NCI-H1417 (cell line): ENCODE results near the gene AREL1.

ENCODE experiments used
- DNase-seq, 3 experiments: peaks; one replicate each; lab custom pipeline; 2025; lab: John Stamatoyannopoulos, UW

Gene AREL1

DNA sequence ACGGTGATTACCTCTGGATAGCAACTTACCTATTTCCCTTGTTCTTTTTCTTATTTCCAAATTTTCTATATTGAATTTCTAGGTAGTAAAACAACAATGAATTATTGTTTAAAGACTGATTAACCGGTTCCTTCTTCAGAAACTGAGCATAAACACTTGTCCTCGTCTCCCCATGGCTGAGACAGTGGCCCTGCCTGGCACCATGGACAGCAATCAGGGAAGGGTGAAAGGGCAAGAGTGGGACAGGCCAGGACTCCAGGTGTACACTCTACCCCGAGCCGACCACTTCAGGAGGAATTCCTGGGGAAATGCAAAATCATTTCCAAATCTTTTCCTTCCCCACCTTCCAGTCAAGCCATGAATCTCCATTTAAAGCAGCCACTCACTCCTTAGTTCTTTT is 52.0 kb downstream of the AREL1 start:
- DNase-seq = no peak

DNA sequence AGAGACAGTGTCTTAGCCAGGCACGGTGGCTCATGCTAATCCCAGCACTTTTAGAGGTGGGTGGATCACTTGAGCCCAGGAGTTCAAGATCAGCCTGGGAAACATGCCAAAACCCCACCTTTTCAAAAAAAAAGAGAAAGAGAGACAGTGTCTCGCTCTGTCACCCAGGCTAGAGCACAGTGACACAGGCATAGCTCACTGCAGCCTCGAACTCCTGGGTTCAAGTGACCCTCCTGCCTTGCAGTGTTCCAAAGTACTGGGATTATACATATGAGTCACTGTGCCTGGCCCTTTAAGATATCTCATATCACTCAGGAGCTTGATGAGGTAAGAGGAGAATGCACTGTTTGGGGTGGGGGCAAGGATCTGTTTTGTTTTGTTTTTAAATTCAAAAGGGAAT is 52.7 kb downstream of the AREL1 start:
- DNase-seq = no peak

DNA sequence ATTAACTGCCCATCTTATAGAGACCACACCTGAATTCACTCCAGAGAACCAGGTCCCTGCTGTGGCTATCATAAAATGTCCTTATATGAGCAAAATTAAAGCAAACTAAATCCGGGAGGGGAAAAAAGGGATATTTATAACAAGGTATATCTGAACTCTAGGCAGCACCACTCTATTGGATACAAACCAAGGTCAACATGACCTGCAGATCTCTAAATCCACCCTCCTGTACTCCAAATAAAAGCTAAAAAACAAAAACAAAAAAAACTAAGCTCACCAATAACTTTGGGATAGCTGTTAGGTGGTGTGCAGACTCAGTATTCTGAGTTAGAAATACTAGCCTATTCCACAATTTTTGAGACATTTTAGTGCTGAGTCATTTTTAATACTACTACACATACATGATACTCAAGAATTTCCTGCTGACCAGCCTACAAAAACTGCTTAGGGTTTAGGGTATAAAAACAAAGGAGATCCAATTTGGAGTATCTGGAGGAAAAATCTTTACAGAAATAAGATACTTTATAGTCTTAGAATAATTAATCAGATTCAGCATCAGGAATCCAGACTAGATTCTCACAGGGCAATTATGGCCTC is 54.2 kb downstream of the AREL1 start:
- DNase-seq = no peak

DNA sequence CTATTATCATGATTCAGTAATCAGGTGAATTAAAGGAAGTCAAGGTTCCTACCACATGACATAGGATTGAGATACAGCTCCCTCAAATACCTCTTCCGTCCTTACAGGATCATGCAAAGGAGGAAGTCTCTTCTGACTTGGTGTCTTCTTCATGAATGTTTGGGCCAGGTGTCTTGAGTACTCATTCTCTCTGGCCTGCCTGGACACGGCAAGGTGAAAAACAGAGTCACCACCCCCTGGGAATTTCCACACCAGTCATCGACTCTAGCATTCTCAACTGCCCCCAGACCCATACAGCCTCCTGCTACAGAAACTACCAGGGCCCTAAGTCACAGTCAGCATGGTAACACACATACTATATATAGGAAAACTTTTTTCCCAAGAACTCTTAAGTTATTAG is 55.9 kb downstream of the AREL1 start:
- no peak for DNase-seq

DNA sequence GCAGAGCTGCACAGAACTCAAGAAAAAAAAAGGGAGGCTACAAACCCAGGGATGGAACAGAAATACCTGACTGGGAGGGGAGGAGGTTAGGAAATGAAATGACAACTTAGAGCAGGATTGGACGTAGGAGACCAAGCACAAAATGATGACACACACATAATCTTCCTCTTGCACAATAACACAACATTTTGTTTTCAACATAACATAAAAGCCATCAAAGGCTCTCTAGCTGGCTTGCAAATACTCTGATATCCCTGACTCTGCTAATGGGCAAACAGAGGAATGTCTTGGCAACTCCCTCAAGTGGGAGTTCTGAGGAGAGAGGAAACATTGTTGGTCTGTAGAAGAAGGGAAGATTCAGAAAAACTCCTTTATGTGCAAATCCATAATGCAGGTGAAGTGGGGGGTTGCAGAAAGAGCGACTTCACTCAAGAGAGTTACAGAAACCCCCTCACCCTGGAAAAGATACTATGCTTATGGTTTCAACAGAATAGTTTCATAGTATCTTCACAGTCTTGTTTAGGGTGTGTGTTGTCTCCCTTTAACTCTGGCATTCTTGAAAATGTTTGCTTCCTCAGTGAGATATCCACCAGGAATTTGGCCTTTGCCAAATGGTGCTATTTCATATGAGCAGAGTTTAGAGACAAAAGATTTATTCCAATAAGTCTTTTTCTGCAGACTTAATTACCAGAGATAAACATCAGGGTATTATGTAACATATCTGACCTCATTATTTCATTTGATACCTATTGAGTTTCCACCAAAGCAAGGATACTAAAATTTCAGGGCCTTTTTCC is 57.1 kb downstream of the AREL1 start:
- DNase-seq = no peak

DNA sequence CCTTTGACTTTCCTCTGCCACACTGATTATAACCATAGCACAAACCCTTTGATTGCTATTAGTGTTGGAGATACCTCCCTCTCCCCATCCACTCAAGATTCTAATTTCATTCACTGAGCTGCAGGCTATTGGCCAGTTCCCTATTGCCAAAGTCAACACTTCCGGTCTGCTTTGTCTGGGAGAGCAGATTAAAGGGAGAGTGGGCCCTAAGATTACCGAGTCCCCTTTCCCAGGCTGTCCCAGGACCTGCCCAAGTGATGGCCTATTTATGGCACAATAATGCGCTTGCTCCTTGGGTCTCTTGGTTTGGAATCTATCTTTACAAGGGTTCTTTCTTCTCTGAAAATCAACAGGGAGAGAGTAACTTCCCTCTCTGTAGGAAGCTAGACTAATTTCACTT is 57.9 kb downstream of the AREL1 start:
- DNase-seq = no peak

DNA sequence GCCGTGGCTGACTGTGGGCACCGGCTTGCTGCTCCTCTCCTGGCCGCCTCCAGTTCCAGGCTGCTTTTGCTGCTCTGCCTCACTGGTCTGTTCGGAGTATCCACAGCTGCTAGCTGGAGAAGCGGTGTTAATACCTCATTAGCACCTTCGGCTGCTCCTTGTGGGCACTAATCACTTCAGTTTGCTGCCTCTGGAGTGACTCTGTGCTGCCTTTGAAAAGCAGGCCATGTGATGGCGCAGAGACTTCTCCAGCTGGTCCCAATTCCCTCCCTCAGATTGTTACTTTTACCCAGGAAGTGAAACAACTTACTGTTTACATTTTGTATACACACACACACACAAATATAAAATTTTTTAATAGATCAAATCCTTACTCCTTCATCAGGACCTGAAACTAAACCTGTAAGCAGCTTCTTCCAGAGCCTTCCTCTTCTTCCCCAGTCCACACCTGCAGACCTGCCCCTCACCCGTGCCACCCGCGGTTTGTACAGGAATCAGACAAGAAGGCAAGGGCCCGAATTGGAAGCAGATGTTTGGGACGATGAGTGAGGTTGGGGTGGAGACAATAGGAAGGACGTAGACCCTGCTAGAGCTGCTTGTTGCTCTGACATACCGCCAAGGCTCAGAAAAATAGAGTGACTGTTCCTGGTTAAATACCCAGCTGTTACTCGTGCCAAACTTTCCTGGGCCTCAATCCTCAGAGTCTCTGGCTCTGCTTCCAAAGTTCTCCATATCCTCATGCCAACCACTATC is 59.3 kb downstream of the AREL1 start:
- no peak for DNase-seq

DNA sequence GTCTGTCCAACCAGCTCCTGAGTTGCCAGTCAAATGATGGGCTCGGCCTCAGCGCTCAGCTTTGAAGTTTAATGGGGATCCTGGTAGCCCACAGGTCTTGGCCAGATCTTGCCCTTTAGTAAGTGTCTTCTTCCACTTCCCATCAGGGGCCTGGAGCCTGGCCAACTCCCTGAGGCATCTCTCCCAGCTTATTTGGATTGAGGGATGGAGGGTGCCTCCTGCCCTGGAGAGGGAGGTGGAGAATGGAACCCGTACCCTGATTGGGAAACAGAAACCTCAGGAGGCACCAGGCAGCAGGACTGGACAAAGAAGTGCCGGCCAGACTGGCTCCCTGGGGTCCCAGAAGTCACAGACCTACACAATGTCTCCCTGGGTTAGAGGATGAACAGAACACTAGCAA is 60.3 kb downstream of the AREL1 start:
- DNase-seq = no peak

DNA sequence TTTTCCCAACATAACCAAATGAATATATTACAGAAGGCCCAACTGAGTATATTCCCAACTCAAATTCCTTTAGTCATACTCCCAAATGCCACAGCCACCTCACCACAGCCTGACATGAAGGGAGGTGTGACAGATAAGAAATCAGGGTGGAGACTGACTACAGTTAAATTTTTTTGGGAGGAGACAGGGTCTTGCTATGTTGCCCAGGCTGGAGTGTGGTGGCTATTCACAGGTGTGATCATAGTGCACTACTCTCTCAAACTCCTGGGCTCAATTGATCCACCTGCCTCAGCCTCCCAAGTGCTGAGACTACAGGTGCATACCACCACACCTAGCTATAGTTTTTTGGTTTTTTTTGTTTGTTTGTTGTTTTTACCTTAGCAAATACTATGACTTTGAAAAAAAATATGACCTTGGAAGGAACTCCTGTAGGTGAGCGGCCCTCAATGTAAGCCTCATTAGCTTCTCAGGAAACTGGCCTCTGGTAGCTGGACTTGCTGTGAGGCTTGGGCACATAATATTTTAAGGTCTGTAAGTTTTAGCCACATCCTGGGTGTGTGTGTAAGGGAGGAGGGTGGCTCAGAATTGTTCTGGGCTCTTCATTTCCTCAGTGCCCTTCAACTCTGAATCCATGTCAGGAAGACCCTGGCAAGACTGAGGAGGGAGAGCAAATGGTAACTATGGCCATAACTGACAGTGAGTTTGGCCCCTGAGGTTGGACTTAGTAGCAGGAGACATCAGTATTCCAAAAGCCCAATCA is 61.8 kb downstream of the AREL1 start:
- DNase-seq = no peak

DNA sequence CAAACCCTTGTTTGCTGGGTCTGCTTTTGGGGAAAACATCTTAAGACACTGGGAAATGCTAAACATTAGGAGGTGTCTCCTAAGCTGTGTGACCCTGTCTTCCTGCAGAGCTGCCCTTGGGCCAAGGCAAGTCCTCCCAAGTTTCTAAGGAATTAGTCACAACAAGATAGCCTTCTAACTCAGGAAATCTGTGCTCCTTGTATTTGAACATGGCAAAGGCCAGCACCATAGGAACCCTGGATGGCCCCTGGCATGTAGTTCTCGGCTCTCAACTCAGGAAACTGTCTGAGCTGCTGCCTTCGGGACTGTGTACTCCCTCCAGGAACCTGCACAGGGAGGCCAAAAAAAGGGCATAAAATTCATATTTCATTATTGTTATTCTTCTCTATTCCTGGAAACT is 63.2 kb downstream of the AREL1 start:
- no peak for DNase-seq

DNA sequence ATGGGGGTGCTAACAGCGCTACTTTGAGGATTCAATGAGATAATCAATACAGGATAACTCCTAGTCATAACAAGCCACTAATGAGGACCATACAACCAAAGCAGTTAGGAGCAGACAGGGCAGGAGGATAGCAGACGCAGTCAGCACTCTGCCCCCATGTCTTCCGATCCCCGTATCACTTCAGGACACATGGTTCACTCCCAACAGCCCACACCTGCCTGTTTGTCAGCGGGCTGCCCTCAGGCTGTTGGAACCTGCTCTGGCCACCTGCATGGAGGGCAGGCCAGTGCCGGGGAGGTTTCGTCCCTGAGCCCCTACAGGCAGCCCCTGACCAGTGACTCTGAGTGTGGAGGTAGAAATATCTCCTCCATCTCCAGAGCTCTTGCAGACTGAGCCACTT is 63.7 kb downstream of the AREL1 start:
- DNase-seq = peak in 1 of 3 experiments; percentile 46

DNA sequence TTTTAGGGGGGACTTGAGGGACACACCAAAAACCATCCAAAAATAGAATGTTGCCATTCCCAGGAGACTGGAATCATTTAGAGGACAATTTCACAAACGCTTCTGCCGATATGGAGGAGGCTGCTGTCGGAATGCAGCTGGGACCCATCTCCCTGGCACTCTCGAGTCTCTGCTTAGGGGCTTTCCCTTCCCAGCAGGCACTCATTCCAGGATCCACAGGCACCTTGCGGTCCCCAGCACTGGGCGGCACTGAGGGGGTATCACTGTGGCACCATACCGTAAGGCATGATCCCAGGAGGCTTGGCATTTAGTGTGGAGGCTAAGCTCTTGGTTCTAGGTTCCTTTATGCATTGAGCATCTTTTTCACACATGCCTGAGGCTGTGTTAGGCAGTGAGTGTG is 64.3 kb downstream of the AREL1 start:
- no peak for DNase-seq

DNA sequence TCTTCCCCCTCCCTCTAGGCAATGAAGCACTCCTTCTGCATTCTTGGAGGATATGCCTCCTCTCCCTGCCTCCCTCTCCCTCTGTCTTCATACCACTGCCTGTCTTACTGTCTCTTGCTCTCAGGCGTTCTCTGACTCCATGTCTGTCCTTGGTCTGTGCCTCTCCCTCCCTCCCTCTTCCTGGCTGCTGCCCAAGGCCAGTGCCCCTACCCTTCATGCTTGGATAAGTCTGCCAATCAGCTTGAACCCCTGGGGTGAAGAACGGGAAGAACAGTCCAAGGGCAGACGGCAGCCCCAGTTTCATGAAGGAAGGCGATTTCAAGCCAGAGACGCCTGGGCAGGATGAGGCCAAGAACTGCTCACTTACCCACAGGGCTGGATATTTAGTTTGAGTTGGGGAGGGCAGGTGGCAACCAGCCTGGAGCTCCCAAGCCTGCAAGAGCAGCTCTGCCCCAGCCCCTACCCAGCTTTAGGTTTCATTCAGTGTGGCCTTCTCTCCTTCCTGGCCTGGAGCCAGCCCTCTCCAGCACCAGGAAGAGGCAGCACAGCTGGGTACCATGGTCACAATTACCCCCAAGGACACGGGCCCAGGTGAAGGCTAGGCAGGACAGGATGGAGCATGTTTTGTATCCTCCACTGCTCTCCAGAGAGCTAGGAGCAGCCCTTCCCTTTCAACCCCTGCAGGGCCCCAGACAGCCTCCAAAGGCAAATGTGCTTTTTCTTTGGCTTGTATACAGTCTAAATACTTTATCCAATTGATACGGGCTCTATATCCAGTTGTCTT is 65.0 kb downstream of the AREL1 start:
- DNase-seq = peak; percentile 92 to 97 (median 92)

DNA sequence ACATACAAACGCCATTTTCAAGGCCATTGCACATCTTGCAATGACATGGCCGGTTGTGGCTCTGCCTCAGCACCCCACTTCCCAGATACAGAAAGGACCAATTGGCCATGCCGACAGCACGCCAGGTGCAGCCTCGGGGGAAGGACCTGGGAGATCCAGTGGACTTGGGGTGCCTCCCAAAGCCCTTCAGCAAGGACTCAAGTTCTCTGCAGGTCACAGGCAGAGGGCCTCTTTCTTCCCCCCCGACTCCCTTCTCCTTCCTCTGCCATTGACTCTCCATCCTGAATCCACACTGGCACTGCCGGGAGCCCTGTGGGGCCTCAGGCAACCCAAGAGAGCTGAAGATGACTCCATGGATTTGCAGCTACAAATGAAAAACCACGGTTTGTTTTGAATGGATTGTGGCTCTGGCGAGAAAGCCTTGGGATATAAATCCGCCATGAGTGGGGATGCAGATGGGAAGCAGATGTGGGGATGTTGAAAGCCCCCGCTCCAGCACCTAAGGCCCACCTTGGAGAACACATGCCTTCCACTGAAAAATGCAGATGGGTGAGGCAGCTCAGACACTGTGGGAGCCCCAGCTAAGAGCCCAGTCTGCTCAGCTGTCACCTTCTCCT is 65.7 kb downstream of the AREL1 start:
- peak in 1 of 3 experiments; percentile 42 for DNase-seq

DNA sequence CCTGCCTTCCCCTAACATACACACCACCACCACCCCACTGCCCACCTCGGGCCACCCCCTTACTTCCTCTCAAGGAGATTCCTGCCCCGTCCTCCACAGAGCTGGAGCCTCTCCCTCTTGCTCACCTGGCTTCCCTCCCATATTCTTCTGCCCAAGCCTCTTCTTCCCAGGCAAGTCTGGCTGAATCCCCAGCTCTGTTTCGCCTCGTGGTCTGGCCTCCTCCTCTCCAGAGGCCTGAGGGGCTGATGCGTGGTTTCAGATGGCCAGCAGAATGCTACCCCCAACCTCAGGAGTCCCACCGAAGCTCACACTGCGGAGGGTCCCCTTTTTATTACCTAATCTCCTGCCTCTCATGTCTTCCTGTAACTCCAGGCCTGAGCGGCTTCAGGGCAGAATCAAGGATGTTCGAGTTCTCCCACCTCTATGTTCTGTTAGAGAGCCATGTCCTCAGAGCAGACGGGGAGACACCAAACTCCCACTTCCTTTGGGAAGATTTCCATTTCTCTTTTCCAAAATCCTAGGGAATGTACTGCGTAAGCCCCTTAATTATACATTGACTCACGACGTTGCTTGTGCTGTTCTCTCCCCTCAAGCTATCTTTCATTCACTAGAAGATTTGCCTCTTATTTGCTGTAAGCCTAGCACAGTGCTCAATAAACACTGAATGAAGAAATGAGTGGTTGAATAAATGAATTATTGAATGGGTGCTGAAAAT is 67.0 kb downstream of the AREL1 start:
- DNase-seq = no peak

DNA sequence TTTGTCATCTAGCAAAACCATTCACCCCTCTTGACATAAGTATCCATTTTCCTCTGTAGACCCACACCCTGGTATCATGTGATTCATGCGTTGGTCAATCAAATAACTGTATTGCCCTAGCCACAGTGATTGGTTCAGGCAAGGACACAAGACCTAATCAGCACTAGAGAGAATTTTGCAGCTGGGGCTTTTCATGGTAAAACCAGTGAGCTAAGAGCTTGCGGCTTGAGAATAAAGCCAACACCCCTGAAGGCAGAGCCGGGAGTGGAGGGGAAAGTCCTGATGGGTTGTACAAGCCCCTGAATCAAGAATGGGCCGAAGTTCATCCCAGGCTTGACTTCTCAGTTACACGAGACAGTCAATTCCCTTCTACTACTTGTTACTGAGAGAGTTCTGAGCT is 67.6 kb downstream of the AREL1 start:
- DNase-seq = no peak

DNA sequence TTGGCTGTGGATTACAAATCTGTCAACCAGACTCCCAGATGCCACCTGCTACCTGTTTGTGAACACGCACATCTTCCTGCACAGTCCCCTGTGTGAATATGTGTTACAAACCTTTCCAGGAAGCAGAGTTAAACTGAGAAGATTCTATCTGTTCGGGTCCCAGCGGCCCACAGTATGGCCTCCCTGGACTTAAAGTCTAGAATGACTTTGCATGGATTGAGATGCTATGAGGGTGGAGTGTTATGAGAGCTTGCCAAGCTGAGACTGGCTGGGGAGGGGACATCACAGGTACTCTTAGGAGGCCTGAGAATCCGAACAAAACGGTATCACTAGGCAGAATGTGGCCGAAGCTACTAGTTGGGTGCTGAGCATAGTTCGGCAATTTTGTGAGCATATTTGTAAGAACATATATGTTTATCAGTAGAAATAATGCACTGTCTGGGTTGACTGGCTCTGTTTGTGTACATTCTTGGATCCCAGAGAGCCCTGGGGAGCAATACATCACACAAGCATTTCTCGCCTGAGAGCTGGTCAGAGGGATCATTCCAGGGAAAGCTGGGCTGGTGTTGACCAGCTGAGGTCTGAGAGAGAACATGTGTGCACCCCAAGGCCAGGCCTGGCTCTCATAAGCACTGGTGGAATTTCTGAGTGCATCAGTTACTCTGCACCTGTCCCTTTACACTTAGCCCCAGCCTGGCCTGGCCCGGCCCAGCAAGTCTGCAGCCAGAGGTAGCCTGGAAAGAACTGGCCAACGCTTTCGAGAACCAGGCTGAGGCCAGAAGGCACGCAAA is 71.1 kb downstream of the AREL1 start:
- DNase-seq = no peak

DNA sequence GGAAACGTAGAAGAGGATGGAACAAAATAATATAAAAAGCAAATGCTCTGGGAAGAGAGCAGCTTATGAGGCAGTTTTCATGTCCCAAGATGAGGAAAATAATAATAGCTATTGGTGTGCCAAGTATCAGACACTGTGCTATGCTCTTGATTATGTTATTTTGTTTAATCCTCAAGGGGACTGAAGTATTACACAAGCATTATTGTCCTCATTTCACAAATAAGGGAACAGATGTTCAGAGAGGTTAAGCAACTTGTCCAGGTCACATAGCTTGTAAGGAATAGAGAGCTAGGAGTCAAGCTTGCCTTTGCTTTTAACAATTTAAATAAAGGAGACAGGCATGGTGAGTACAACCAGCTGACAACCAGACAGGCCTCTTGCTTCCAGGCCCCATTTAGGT is 73.9 kb downstream of the AREL1 start:
- no peak for DNase-seq

DNA sequence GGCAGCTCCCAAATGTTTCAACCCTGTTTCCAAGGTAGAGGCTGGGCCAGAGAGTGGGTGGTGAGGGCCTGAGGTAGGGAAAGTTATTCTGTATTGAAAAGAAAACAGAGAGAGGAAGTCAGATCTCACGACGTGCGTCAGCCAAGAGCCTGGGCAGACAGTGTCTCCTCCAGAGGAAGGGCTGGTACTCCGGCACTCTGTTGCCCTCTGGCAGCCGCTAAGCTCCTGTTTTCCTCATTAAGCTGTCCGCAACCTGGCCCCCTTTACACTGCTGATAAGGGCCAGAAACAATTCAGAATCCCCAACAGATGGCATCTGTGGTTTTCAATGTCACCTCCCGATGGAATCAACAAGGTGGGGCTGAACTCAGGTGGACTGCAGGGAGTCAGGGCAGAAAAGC is 74.8 kb downstream of the AREL1 start:
- DNase-seq = no peak

DNA sequence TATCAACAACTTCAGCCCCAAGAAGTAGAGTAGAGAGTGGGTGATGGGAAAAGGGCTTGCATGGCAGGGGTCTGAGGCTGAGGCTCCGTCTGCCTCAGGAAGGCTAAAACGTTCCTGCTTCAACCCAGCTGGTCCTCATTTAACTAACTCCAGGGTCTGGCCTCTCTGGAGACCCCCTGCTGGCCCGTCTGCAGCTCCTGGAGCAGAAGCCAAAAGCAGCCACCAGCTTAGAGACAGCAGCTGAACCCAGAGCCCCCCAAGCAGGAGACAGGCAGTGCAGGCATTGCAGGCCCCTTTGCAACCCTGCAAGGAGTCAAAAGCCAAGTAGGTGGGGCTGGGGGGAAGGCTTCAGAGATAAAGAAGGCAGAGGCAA is 75.7 kb downstream of the AREL1 start:
- no peak for DNase-seq
